ENCODE measurements around the gene NCOA5.

Gene NCOA5

DNA sequence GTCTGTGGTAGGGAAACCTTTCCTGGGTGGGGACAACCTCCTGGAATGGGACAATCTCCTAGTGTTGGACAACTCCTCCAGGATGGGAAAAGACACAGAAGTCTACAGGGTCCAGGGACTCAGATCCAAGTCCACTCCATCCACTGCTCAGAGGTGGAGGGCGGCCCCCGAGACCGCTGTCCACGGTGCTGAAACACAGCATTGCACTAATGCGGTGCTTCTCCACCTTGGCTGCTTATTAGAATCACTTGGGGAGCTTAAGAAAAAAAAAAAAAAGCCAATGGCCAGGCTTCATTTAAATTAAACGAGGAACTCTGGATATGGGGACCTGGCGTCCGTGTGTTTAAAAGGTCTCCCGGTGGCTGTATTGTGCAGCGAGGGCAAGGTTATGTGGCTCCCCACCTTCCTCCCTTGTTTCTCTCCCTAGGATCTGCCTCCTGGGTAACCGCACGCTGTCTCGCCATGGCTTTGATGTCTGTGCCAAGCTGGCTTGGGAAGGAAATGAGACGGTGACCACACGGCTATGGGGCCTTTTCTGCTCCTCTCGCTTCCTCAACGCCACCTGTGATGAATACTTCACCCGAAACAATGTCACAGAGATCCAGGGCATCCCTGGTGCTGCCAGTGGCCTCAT lies 48.7 kb downstream of the NCOA5 start:
- DNase-seq (ENCODE audit: low read depth, low spot score) = no peak

DNA sequence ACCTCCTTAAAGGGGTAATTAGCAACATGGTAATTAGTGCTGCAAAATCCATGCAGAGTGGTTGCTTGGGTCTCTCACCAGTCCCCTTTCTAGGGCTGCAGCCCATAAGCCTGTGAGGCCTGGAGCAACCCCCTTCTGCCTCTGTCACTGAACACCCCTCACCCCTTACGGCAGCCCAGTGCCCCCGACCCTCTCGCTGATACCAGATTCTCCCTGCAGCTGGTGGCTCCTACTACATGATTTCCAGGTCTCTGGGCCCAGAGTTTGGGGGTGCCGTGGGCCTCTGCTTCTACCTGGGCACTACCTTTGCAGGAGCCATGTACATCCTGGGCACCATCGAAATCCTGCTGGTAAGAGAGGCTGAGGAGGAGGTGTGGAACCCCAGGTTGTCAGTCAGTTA lies 52.7 kb downstream of the NCOA5 start:
- DNase-seq (ENCODE audit: low read depth, low spot score) = no peak

- DNase-seq (ENCODE audit: low read depth, low spot score) = no peak
Observed at GRCh38 chr20:46036370-46036769, 53.4 kb downstream of the NCOA5 start.

- no peak for DNase-seq (ENCODE audit: low read depth, low spot score)
Observed at GRCh38 chr20:46035713-46036112, 54.0 kb downstream of the NCOA5 start.

DNA sequence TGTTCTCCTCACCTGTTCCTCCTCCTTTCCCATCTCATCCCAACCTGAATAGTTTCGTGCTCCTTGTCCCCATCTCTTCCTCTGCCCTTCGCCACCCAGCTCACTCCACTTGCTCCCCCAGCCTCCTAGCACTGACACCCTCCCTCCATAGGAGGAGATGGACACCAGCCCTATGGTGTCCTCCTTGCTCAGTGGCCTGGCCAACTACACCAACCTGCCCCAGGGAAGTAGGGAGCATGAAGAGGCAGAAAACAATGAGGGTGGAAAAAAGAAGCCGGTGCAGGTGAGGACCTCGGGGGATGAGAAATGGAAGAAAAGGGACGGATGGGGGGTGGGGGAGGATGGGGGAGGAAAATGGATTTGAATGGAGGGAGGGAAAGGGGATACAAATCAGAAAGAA lies 54.5 kb downstream of the NCOA5 start:
- no peak for DNase-seq (ENCODE audit: low read depth, low spot score)

GRCh38 chr20:46034039-46034438 lies 55.7 kb downstream of the NCOA5 start:
- DNase-seq (ENCODE audit: low read depth, low spot score) = no peak

GRCh38 chr20:46031701-46032254 lies 58.0 kb downstream of the NCOA5 start:
- DNase-seq (ENCODE audit: low read depth, low spot score) = no peak

DNA sequence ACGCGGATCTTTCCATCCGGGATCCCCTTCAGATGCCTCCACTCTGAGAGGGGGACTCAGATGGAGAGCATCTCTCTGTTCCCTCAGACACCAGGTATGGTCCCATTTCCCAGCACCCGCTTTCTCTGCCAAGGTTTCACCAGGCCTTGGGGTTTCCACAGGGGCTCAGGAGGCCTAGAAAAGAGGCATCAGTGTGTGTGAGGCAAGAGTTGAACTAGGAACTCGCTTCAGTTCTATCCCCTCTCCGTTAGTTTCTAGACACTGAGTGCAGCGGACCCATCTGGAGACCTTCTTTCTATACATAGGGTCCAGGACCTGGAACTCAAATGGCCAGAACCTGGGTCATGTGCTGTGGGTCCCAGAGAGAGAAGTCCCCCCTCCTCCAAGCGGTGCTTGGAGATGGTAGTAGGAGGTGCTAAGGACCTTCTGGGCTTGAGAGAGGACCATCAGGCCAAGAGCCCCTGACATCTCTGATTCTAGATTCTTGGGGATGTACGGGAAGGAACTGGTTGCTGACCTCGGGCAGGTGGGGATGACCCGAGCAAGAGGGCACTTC lies 58.7 kb downstream of the NCOA5 start:
- no peak for DNase-seq (ENCODE audit: low read depth, low spot score)

- DNase-seq (ENCODE audit: low read depth, low spot score) = no peak
Observed at GRCh38 chr20:46030284-46031013, 59.3 kb downstream of the NCOA5 start.

DNA sequence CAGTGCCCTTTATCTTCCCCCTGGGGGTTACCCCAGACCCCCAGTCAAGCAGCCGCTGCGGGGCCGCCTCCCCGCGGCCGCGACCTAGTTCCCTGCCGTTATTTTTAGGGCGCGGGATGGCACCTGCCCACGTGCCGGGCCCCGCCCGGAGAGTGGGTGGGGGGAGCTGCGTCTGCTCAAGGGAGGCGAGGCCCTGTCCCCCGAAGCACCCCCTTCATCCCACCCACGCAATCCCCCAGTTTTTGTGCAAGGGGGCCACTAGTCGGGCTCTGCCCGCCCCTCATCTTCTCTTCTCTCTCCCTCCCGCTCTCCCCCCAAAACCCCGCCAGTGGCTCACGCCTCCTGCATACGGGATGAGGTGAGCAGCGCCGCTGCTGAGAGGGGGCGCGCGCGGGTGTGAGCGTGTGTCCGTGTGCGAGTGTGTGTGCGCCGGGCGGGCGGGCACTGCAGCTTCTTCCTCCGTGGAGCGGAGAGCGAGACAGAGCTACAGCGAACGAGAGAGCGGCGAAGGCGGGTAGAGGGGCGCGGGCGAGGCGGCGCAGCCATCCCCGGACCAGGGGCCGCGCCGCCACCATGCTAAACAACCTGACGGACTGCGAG lies 60.9 kb downstream of the NCOA5 start, which contains the start of gene SLC12A5:
Gene SLC12A5, plus strand, starts transcription at position 444 of the 600 bp plus-strand sequence. Its CDS starts 130 bp downstream, at position 574.
- no peak for DNase-seq (ENCODE audit: low read depth, low spot score)

DNA sequence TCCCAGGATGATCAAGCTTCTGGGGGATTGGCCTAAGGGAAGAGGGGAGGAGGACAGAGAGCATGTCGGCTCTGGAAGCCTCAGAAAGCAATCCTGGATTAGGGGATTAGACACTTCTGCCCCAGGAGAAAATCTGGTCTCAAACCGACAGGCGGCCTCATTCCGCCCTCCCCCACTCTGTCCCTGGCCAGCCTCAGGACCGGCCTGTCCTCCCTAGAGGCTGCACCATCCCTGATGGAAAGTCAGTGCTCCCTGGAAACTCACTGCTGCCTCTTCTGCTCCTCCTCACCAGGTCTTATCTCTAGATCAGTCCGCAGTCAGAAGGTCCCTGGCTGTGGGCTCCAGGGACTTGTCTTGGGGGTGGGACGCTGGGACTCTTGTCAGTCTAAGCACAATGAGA lies 61.7 kb downstream of the NCOA5 start:
- DNase-seq (ENCODE audit: low read depth, low spot score) = no peak

GRCh38 chr20:46027245-46027853 lies 62.4 kb downstream of the NCOA5 start:
- DNase-seq (ENCODE audit: low read depth, low spot score) = no peak

DNA sequence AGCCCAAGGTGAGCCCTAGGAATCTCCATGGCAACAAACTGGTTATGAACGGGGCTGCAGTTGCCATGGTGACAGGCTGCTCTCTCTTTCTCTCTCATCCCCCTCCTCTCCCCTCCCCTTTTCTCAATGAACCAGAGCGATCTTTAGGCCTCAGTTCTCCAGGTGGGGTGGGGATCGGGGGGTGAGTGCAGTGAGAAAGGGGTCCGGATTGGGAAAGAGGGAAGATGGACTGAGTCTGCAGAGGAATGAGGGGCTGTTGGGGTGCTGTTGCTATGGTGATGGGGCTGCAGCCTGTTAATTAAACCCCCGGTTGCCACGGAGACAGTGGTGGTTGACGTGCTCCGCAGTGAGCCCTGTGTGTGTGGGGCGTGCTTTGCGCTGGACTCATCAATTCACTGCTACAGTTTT lies 64.4 kb downstream of the NCOA5 start:
- DNase-seq (ENCODE audit: low read depth, low spot score) = no peak

GRCh38 chr20:46023999-46024398 lies 65.8 kb downstream of the NCOA5 start:
- no peak for DNase-seq (ENCODE audit: low read depth, low spot score)

- no peak for DNase-seq (ENCODE audit: low read depth, low spot score)
Observed at GRCh38 chr20:46023148-46023484, 66.6 kb downstream of the NCOA5 start.

GRCh38 chr20:46022411-46023147 lies 67.2 kb downstream of the NCOA5 start:
- no peak for DNase-seq (ENCODE audit: low read depth, low spot score)

GRCh38 chr20:46021361-46022359 lies 68.1 kb downstream of the NCOA5 start:
- DNase-seq (ENCODE audit: low read depth, low spot score) = no peak

DNA sequence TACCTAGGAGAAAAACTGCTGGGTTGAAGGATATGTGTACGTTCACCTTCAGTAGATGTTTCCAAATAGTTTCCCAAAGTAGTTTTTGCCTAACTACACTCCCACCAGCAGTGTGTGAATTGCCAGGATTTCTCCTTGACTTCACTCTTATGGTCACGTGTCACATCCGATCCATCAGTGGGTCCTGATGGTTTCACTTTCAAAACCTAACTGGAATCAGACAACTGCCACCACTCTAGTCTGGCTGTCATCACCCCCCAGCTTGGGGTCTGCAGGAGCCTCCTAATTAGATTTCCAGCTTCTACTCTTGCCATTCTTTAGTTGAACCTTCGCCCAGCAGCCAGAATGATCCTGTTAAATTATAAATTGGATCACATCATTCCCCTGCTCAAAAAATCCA lies 69.2 kb downstream of the NCOA5 start:
- DNase-seq (ENCODE audit: low read depth, low spot score) = no peak

DNA sequence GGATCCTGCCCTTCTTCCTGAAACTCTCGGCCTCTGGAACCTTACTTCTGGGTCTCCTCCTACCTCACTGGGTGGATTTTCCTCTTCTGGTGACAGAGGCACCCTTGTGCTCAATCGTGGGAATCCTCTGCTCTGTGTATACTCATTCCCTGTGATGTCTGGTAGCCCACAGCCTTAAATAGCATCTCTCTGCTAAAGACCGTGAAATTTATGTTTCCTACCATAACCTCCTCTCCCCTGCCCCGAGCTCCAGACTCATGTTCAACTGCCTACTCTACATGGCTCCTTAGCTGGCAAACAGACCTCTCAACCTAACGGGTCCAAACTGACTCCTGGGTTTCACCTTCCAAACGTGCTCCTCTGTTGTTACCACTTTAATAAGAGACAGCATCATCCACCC lies 71.2 kb downstream of the NCOA5 start:
- DNase-seq (ENCODE audit: low read depth, low spot score) = no peak

- DNase-seq (ENCODE audit: low read depth, low spot score) = no peak
Observed at GRCh38 chr20:46018112-46018511, 71.7 kb downstream of the NCOA5 start.
